Liver (tissue), 3 donors: ENCODE results near the gene MARK1.

Source experiments
- CTCF ChIP-seq: fragments of 150-350 bp; IDR thresholded peaks from 2 replicates; pipeline ENCODE4 v1.5.1; 2017; ENCODE audit warnings: improper control_type of control experiment, low read depth, low read length; ENCODE audit not compliant: missing input control
- EGR1 ChIP-seq, 2 donors: IDR thresholded peaks; 2 replicates each; pipeline ENCODE4 v1.6.1; 2016 to 2018; ENCODE audit warnings: antibody characterized with exemption in 2 of 2, low read depth in 2 of 2
- GABPA ChIP-seq, 2 donors: IDR thresholded peaks in 1 of 2; conservative IDR thresholded peaks in 1 of 2; 2 replicates each; pipeline ENCODE4 v1.6.1; 2016; ENCODE audit warnings: antibody characterized with exemption in 2 of 2, mild to moderate bottlenecking in 1 of 2, moderate library complexity in 1 of 2
- HNF4G ChIP-seq: IDR thresholded peaks from 2 replicates; pipeline ENCODE4 v1.6.1; 2016; ENCODE audit warnings: antibody characterized with exemption
- MAX ChIP-seq: IDR thresholded peaks from 2 replicates; pipeline ENCODE4 v1.6.1; 2016; ENCODE audit warnings: antibody characterized with exemption
- NR2F2 ChIP-seq: IDR thresholded peaks from 2 replicates; pipeline ENCODE4 v1.6.1; 2016; ENCODE audit warnings: antibody characterized with exemption
- SP1 ChIP-seq: IDR thresholded peaks from 2 replicates; pipeline ENCODE4 v1.6.1; 2018; ENCODE audit warnings: antibody characterized with exemption, mild to moderate bottlenecking
- TAF1 ChIP-seq: conservative IDR thresholded peaks from 2 replicates; pipeline ENCODE4 v1.6.1; 2016; ENCODE audit warnings: antibody characterized with exemption, mild to moderate bottlenecking
- YY1 ChIP-seq: IDR thresholded peaks from 2 replicates; pipeline ENCODE4 v1.6.1; 2016; ENCODE audit warnings: antibody characterized with exemption, mild to moderate bottlenecking
- TF ChIP-seq, protein P1 (sequence below): IDR thresholded peaks from 2 replicates; pipeline ENCODE4 v1.6.1; 2016; ENCODE audit warnings: antibody characterized with exemption, mild to moderate bottlenecking
- TF ChIP-seq, protein P2 (sequence below): IDR thresholded peaks from 2 replicates; pipeline ENCODE4 v1.6.1; 2016; ENCODE audit warnings: antibody characterized with exemption
- donor health status: healthy.
- donor health status: healthy.

DNA sequence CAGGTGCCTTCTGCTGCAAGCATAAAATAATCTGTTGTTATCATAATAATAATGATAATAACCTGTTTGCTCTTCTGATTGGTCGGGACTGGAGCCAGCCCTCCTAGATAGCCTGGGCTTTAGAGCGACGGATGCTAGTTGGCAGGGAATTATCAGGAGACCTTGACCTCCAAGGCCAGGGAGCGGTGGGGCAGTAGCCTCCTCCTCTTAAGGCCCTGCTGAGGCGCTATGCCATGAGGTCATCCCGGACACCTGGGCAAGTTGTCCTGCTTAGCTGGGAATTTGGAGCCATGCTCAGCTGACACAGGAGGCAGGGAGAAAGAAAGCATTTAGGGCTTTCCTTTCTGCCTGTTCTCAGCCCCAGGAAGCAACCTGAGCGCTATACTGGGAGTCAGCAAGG is 177.8 kb downstream of the MARK1 start:
- no peak for TF ChIP-seq CTCF
- TF ChIP-seq EGR1 (IDR thresholded peaks at IDR 0.05; ENCODE audit: low read depth in 2 of 2) = no peak
- no peak for TF ChIP-seq NR2F2
- TF ChIP-seq, protein P1, sequence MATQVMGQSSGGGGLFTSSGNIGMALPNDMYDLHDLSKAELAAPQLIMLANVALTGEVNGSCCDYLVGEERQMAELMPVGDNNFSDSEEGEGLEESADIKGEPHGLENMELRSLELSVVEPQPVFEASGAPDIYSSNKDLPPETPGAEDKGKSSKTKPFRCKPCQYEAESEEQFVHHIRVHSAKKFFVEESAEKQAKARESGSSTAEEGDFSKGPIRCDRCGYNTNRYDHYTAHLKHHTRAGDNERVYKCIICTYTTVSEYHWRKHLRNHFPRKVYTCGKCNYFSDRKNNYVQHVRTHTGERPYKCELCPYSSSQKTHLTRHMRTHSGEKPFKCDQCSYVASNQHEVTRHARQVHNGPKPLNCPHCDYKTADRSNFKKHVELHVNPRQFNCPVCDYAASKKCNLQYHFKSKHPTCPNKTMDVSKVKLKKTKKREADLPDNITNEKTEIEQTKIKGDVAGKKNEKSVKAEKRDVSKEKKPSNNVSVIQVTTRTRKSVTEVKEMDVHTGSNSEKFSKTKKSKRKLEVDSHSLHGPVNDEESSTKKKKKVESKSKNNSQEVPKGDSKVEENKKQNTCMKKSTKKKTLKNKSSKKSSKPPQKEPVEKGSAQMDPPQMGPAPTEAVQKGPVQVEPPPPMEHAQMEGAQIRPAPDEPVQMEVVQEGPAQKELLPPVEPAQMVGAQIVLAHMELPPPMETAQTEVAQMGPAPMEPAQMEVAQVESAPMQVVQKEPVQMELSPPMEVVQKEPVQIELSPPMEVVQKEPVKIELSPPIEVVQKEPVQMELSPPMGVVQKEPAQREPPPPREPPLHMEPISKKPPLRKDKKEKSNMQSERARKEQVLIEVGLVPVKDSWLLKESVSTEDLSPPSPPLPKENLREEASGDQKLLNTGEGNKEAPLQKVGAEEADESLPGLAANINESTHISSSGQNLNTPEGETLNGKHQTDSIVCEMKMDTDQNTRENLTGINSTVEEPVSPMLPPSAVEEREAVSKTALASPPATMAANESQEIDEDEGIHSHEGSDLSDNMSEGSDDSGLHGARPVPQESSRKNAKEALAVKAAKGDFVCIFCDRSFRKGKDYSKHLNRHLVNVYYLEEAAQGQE = no peak
- no peak for TF ChIP-seq YY1
- no peak for TF ChIP-seq TAF1
- TF ChIP-seq, protein P2, sequence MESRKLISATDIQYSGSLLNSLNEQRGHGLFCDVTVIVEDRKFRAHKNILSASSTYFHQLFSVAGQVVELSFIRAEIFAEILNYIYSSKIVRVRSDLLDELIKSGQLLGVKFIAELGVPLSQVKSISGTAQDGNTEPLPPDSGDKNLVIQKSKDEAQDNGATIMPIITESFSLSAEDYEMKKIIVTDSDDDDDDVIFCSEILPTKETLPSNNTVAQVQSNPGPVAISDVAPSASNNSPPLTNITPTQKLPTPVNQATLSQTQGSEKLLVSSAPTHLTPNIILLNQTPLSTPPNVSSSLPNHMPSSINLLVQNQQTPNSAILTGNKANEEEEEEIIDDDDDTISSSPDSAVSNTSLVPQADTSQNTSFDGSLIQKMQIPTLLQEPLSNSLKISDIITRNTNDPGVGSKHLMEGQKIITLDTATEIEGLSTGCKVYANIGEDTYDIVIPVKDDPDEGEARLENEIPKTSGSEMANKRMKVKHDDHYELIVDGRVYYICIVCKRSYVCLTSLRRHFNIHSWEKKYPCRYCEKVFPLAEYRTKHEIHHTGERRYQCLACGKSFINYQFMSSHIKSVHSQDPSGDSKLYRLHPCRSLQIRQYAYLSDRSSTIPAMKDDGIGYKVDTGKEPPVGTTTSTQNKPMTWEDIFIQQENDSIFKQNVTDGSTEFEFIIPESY = no peak
- no peak for TF ChIP-seq GABPA (IDR thresholded peaks at IDR 0.05 in 1 of 2, conservative IDR thresholded peaks at IDR 0.05 in 1 of 2)
- no peak for TF ChIP-seq MAX
- TF ChIP-seq HNF4G = no peak
- TF ChIP-seq SP1 = no peak
